ENCODE data around the gene CNTNAP2.

- TF ChIP-seq GATA3 (IDR thresholded peaks at IDR 0.05; ENCODE audit: low read depth, low read length) (no peak), GATA2 (IDR thresholded peaks at IDR 0.05; ENCODE audit: low read depth, low read length) (no peak)
These were observed 2149.3 kb downstream of the CNTNAP2 start for GRCh38 chr7:148265896-148266295.
